Activated T-cell treated with anti-CD3 and anti-CD28 coated beads for 48 hours (primary cell): Measurements from ENCODE around the gene CDH9.
"Not testable (repeated sequence)": the region's sequence is repeated elsewhere in the genome, so short reads cannot be mapped to it uniquely, and the experiment has no call there.

ENCODE experiments used
- DNase-seq: peaks from one replicate; pipeline ENCODE4 v3.0.0-alpha.2; 2020; ENCODE audit warnings: low read depth

CDH9 gene

DNA sequence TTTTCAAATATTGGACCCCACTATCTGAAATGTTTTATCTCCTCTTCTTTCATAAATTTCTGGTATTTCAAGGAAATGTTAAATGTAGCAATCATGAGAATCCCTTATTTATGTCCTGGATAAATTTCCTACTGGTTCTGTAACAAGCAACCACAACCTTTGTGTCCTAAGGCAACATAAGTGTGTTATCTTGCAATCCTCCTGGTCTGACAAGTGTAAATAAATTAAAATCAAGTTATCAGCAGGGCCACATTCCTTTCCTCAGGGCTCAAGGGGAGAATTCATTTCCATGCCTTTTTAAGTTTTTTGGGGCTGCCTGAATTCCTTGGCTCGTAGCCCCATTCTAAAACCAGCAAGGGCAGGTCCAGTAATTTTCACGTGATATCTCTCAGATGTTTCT is 83.2 kb downstream of the CDH9 start:
- no peak for DNase-seq

DNA sequence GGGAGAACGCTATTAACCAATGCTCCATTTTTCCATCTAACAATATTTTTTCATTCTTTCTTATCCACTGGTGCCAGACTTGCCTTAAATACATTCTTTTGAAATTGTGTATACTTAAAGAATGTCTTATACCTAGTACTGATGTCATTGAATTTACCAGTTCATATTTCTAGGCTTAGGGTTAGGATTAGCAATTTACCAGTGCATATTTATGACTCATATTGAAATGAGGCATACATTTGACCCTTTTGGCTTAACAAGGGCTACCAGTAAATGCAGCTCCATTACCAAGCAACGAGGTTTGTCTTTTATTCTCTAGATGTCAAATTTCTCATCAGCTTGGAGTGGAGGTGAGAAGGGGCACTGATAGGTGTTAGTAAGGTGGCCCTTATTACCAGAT is 89.5 kb downstream of the CDH9 start:
- no peak for DNase-seq

DNA sequence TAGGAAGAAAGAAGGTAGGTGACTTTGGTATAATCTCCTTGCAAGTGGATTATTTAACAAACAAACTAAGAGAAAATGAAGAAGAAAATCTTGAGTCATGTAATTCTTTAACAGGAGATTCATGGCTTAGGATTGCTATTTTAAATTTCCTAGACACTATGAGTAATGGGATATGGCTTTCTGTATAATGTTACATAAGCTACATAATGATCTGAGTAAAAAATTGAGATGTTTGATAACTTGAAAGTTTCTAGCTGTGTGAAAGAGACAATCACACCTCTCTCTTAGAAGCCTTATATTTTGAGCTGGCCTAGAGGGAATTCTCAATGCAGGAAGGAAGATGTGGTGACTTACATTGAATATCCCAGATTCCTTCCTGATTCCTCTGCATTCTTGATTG is 92.5 kb downstream of the CDH9 start:
- DNase-seq, result no peak

DNA sequence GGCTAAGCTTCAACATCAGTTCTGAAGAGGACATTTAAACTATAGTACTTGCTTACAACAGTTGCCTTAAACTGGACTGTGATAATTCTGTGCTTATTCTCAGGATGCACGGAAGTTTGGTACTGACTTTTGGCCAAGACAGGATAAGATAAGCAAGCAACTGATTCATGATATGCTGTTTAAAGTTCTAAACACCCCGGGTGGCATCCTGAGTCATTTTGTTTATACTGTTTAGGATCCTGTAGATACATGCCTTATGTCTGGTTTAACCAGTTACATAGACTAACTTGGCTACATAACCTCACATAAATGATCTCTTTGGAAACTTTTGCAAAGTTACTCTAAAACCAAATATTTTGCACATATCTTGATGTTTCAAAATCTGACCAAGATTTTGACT is 95.9 kb downstream of the CDH9 start:
- no peak for DNase-seq

DNA sequence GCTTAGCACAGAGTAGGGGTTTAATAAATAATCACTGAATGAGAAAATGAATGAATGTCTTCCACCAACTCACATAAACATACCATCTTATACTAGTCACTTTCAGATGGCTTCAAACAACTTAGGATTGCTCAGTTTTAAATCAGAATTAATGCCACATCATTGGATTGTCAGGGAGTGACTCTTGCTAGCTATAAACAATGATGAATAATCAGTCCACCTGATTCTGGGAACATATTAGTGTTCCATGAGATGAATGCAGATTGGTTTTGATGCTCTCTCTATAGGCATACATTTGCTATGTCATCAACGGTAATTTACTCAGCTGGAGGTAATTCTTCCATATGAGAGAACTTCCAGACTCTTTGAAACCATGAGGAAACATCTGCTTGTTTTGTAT is 97.4 kb downstream of the CDH9 start:
- no peak for DNase-seq

DNA sequence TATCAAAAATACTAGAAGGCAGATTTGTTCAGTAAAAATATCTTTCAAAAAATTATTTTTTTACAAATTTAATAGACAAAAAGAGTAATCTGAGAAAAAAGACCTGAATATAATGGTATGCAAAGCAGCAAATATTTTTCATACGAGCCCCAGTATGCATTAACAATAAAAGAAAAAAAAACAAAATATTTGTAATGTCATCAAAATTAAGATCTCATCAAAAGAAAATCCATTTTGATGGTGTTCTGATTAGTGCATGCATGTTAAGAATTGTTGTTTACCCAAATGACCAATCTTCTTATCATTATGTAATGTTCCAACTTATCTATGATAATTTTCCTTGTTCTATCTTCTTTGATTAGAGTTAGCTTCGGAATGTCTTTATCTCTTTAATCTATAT is 106.1 kb downstream of the CDH9 start:
- no peak for DNase-seq

DNA sequence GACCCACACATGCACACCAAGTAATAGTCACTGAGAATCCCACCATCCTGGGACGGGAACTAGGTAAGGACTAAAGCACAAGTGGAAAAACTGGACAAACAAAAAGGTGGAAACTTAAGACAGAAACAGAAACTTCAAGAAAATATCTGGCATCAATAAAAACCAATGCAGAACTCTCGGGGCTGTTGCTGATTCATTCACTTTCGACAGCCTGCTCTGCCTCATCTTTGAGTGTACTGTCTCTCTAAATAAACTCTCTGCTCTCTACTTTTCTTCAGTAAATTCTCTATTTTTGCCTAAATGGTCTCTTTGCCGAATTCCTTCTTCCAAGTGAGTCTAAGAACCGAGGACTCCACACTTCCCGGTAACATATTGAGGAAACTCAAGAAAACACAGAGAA is 116.9 kb downstream of the CDH9 start:
- DNase-seq, result no peak

DNA sequence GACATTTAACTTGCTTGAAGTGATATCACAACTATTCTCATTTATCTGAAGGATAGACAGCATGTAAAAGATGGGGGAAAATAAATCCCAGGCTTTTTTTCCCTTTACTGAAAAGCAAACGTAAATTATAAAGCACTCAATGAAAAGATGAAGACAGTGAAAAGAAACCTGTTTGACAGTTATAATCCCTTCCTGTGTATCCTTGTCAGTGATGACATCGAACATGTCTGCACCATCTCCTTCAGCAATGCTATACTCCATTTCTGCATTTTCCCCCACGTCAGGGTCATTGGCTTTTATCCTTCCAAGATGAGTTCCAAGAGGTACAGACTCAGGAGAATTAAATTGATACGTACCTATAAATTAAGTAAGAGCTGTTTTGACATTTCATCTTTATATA is 134.9 kb downstream of the CDH9 start:
- DNase-seq, result no peak

DNA sequence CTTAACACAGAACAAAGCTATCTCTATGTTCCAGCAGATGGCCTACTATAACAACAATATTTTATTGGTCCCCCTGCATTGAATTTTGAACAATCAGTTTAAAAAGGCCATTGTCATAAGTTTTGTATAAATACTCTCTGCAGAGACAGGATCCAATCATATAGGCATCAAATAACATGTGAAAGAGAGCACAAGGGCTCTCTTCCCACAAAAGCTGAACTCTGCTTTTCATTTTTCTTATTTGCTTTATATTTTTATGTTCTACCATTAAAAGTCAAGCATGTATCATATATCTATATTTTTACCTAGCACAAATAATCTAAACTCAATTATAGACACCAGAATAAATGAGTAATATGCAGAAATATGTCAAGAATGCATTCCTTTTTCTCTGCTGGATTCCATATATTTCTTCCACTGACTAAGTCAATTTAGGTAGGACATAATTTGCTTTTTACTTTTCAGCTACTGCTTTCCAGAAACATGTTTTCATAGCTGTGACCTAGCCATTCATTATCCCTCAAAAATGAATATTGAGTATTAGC is 143.6 kb downstream of the CDH9 start:
- no peak for DNase-seq

DNA sequence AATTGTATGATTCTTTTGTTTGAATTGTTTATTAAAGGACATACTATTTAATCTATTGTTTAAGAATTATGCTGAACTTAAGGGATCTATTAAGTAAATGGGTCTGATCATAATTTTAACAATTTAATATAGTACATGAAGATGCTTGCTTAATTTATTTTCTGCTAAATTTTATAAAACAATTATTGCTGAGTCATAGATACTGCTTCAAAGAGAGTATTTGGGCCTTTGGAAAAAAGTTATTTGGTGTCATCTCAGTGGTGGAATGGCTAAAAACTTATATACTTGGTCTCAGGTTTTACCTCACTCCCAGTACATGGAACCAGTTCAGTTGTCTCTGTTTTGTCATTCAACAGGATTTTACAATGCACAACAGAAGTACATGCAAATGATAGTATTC is 145.3 kb downstream of the CDH9 start:
- no peak for DNase-seq

DNA sequence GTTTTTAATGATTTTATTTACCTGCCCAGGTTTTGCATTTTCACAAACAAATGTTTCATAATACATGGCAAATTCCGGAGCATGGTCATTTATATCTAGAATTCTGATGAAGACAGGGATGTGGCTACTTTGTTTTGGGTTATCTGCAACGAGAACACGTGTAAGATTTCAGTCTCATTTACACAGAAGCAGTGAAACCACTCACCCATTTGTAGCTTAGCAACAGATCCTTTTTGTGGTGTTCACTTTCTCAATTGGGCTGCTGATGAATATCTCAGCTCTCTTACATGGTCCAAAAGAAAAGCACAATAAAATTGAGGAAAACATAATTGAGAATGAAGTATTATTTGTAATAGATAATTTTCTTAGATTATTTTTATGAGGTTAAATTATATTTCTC is 148.6 kb downstream of the CDH9 start:
- no peak for DNase-seq

DNA sequence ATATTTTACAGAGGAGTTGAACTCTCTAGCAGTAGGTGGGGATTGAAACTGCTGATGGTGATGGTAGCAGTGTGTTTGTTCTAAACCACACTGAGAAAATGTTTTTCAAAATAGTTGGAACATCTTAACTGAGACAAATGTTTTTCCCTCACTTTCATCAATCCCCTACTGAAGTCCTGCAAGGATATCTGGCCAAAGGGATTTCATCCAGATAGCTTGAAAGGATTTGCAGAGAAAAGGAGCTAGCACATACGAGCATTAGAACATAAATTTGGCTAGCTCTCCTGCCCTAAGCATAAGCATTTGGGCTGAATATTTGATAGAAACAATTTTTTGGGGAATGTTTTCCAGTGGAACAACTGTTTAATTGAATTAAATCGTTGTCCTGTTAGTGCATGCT is 153.9 kb downstream of the CDH9 start:
- no peak for DNase-seq

DNA sequence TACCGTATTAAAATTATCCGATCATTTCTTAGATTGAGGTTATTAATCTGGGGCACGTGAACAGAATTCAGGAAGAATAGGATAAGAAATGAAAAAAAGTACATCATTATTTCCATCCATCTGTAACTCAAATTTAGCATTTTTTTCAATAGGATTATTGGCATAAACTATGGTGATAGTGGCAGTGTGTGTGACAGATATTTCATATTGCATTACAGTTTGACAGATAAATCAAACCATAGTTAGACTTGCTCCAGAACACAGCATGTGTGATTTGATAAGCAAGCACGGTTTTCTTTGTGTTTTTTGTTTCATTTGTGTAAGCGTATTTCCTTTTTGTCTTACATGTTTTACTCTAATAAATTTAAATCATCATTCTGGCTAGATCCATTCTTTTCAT is 155.0 kb downstream of the CDH9 start:
- DNase-seq, result no peak

DNA sequence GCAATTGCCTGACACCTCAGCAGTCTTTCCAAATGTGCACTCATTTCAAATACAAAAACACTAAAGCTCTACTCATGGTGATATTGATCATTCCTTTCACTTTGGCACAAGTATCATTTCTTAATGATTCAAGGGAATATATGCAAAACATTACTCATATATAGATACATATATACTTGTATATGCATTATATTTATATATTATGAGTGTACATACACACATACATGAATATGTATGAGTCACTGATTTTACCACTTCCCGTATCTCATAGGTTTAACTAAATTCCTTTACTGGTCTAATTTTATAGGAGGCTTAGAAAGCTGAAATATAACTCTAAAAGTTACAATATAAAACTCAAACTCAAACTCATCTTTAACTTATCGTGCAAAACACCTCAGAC is 156.5 kb downstream of the CDH9 start:
- no peak for DNase-seq

DNA sequence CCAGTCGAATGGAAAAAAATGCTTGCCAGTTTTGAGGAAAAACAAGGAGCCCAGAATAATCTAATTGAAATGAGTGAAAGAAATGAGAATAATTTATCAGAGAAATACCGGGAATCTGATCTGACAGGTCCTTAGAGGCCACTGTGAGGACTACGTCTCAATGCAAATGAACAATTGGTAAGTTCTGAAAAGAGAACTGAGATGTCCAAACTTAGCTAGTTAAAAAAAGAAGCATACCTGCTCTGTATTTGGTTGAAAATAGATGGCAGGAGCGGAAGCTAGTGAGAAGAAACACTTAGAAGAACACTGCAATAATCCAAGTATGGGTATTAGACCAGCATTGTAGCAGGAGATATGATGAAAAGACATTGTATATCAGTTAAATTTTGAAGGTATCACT is 161.2 kb downstream of the CDH9 start:
- no peak for DNase-seq

DNA sequence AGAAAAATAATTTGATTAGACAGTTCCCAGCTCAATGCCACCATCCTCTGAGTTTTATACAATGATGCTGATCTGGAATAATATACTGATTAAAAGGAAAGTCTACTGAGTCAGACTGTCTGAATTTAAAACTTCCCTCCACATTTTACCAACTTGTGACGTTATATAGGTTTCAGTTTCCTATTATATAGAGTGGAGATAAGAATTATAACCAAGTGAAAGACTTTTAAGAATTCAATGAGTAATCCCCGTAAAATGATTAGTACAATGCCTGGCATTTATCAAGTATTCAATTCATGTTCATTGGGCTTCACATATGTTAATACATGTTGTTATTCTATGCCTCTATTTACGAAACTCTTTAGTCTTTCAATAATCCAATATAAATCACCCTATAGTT is 166.0 kb downstream of the CDH9 start:
- no peak for DNase-seq

DNA sequence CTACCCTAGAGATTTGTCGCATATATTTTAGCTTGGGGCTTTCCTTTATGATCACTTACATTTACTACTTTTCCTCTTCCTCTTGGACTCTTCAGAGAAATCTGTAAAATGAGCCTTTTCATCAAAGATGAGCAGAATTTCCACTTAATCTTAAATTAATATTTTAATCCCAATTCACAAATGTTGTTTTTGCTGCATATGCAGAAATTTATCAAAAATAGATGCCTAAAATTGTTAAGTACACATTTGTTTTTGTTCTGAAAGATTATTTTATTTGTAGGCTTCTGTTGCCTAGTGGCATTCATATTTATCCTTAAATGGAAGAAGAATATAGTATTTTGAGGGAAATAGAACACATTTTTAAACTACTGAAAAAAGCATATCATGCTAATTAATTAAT is 168.6 kb downstream of the CDH9 start:
- no peak for DNase-seq

DNA sequence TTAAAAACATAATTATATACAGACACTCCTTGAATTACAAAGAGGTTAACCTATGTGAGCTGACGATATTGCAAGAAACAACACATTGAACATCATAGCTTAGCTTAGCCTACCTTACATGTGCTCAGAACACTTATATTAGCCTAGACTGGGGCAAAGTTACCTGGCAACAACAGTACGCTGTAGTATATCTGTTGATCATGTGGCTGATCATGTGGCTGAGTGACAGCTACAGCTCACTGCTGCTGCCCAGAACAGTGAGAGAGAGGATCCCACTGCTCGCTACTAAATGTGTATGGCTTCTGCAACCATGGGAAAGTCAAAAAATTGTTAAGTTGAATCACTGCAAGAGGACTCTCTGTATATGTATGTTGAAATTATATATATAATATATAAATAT is 169.9 kb downstream of the CDH9 start:
- no peak for DNase-seq

DNA sequence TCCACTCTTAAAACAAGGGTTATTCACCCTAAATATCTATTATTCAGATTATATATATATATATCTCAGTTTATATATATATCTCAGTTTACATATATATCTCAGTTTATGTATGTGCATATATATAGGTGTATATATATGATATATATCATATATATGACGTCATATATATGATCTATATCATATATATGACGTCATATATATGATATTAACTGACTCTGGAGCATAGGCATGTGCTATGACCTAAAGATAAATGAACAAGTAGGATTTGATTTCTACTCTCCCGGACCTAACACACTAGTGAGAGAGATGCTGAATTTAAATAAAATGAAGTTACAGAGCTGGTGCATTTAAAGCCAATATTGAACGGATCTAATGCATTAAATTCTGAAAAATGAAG is 174.3 kb downstream of the CDH9 start:
- no peak for DNase-seq

DNA sequence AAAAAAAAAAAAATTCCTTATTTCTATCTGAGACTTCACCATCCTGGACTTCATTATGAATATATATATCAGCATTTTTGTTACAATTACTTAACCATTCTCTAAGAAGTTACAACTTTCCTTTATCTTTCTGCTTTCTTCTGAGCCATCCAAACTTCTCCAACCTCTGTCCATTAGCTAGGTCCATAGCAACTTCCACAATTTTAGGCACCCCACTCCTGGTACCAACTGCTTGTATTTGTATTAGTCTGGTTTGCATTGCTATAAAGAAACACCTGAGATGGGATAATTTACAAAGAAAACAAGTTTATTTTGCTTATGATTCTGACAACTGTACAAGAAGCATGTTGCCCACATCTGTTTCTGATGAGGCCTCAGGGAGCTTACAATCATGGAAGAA is 182.1 kb downstream of the CDH9 start:
- no peak for DNase-seq

DNA sequence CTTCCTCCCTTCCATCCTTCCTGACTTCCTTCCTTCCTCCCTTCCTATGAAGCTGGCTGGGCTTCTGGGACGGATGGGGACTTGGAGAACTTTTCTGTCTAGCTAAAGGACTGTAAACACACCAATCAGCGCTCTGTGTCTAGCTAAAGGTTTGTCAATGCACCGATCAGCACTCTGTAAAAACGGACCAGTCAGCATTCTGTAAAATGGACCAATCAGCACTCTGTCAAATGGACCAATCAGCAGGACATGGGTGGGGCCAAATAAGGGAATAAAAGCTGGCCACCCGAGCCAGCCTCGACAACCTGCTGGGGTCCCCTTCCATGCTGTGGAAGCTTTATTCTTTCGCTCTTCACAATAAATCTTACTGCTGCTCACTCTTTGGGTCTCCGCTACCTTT is 185.9 kb downstream of the CDH9 start:
- DNase-seq, result not testable (repeated sequence)

DNA sequence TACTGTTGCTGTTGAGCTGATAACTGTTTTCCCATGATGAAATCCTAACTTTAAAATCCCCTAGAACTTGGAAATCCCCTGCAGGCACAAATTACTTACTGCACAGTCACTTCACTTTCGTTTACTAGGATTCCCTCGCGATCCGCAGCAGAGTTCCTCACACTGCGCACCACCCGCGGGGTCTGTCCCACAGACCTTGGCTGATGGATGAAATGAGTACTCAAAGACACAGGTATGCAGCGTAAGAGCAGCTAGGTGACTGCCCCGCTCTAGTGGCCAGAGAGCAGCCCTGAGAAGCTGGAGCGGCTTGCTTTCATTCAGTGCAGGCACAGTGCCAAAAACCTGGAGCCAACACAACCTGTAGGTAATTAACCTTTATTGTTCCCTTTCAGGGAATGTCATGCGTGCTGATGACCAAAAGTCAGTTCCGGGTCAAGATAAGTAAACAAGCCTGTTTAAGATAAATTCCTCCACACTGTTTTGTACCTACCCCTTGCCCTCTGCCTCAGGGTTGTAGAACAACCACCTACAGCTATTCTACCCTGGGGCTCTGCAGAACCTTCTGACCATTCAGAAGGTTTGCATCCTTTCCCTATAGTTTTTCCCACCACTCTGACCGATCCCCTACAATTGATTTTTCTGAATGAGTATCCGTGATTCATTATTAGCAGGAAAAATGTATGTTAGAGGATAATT is 191.2 kb downstream of the CDH9 start:
- no peak for DNase-seq

DNA sequence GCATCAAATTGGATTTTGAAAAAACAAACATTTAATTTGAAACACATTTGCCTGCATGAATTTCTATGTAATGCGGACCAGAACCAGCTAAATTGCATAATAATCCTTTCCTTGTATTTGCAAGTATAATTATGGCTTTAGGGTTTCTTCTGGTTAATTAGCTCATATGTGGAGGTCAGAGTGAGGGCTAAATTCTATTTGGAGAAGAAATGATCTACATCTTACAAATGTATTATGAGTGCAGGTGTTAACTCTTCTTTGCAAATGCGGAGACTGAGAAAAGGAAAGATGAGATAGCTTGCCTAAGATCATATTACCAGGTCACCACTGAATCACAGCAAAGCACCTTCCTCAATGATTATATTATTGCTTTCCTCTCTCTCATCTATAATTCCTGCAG is 194.7 kb downstream of the CDH9 start:
- DNase-seq, result no peak

DNA sequence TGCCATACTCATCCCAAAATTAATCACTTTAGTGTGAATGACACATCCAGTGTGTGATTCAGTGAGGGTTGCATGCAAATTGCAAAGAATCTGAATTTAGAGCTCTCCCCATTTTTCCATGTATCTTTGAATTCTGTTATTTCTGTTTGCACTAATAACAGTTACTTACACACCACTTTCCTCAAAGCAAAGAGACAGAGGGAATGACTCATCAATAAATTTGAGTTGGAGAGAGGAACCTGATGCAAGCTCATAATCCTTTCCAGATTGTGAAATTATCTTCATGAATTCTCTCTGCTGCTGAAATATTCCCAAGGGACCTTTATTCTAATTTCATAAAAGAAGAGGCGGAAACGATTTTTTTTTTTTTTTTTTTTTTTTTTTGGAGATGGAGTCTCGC is 204.8 kb downstream of the CDH9 start:
- DNase-seq, result no peak
